ENCODE data around the gene ZNF423. TPM values are rescaled to one million over a fixed set of nuclear protein-coding genes. Genes with fewer than 3 reads are reported as not detected.

Gene ZNF423
- total and polyA plus RNA-seq, 2 experiments from 2014 or later: 14.9 to 41.8 TPM

DNA sequence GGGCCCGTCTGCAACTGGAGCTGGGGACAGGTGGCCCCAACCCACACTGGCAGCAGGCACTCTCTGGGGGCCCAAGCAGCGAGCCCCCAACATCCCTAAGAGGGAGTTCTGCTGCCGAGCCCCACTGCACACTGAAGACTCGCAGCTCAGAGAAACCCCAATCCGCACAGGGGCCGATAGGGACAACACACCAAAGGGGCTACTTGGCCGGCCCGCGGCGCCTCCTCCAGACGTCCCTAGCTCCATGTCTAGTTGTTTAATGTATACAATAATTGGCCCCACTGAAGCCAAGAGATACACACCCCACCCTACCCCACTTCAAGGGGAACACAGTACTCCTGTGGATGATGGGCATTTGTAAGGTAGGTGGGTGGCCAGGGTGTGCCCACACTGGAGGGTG is 62.7 kb downstream of the ZNF423 start (continued):
- TF ChIP-seq, protein P1, sequence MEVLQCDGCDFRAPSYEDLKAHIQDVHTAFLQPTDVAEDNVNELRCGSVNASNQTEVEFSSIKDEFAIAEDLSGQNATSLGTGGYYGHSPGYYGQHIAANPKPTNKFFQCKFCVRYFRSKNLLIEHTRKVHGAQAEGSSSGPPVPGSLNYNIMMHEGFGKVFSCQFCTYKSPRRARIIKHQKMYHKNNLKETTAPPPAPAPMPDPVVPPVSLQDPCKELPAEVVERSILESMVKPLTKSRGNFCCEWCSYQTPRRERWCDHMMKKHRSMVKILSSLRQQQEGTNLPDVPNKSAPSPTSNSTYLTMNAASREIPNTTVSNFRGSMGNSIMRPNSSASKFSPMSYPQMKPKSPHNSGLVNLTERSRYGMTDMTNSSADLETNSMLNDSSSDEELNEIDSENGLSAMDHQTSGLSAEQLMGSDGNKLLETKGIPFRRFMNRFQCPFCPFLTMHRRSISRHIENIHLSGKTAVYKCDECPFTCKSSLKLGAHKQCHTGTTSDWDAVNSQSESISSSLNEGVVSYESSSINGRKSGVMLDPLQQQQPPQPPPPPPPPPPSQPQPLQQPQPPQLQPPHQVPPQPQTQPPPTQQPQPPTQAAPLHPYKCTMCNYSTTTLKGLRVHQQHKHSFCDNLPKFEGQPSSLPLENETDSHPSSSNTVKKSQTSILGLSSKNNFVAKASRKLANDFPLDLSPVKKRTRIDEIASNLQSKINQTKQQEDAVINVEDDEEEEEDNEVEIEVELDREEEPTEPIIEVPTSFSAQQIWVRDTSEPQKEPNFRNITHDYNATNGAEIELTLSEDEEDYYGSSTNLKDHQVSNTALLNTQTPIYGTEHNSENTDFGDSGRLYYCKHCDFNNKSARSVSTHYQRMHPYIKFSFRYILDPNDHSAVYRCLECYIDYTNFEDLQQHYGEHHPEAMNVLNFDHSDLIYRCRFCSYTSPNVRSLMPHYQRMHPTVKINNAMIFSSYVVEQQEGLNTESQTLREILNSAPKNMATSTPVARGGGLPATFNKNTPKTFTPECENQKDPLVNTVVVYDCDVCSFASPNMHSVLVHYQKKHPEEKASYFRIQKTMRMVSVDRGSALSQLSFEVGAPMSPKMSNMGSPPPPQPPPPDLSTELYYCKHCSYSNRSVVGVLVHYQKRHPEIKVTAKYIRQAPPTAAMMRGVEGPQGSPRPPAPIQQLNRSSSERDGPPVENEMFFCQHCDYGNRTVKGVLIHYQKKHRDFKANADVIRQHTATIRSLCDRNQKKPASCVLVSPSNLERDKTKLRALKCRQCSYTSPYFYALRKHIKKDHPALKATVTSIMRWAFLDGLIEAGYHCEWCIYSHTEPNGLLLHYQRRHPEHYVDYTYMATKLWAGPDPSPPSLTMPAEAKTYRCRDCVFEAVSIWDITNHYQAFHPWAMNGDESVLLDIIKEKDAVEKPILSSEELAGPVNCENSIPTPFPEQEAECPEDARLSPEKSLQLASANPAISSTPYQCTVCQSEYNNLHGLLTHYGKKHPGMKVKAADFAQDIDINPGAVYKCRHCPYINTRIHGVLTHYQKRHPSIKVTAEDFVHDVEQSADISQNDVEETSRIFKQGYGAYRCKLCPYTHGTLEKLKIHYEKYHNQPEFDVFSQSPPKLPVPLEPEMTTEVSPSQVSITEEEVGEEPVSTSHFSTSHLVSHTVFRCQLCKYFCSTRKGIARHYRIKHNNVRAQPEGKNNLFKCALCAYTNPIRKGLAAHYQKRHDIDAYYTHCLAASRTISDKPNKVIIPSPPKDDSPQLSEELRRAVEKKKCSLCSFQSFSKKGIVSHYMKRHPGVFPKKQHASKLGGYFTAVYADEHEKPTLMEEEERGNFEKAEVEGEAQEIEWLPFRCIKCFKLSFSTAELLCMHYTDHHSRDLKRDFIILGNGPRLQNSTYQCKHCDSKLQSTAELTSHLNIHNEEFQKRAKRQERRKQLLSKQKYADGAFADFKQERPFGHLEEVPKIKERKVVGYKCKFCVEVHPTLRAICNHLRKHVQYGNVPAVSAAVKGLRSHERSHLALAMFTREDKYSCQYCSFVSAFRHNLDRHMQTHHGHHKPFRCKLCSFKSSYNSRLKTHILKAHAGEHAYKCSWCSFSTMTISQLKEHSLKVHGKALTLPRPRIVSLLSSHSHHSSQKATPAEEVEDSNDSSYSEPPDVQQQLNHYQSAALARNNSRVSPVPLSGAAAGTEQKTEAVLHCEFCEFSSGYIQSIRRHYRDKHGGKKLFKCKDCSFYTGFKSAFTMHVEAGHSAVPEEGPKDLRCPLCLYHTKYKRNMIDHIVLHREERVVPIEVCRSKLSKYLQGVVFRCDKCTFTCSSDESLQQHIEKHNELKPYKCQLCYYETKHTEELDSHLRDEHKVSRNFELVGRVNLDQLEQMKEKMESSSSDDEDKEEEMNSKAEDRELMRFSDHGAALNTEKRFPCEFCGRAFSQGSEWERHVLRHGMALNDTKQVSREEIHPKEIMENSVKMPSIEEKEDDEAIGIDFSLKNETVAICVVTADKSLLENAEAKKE (CRISPR knock-in tag; IDR thresholded peaks at IDR 0.05): no peak
- no peak for TF ChIP-seq CREB1 (CRISPR knock-in tag; IDR thresholded peaks at IDR 0.05; ENCODE audit: low read depth)

DNA sequence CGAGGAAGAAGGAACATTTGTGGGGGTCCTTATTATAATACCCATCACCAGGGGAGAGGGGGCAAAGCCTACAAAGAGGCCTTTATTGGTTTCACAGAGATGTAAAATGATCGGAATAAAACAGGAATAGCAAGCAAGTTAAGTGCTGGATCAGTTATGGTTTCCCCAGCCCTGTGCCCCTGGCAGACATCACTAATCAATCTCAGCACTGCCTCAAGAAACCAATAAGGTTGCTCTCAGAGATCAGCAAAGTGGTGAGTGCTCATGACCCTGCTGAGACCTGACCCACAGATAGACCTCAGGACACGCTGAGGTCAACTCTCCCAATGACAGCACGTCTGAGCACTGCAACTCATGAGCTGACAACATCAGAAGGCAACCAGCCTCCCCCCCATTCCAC is 66.3 kb downstream of the ZNF423 start:
- Mint-ChIP-seq H3K9me3 (no peaks in the 10 kb centered on the region; the same call in 2 of the 3 replicates), H3K36me3 (ENCODE audit: low read depth) (peaks cover 3% of the 10 kb centered on the region; the same call in 2 of the 3 replicates), H3K27ac (peak overlapping the region; percentile 7; the same call in 1 of the 2 replicates), H3K4me1 (peaks cover 39% of the 10 kb centered on the region), H3K27me3 (ENCODE audit: insufficient read depth, low read depth, poor library complexity) (peaks cover 13% of the 10 kb centered on the region), H3K4me3 (no peak overlapping the region)
- Histone ChIP-seq H3K4me1 (ENCODE audit: insufficient read depth) (0 out of 2 replicates have a peak, but pooled peaks cover 6% of the 10 kb centered on the region), H3K27me3 (ENCODE audit: insufficient read depth) (no peaks in the 10 kb centered on the region), H3K27ac (ENCODE audit: low read depth) (no peak overlapping the region), H3F3A (replicated peaks; ENCODE audit: low read depth) (no peaks in the 10 kb centered on the region), H3K79me2 (replicated peaks; ENCODE audit: insufficient read depth) (peaks cover 6% of the 10 kb centered on the region; the same call in 1 of the 2 replicates), H4K20me1 (replicated peaks; ENCODE audit: insufficient read depth) (no peaks in the 10 kb centered on the region; the same call in none of the 2 replicates), H3K36me3 (ENCODE audit: insufficient read depth) (no peaks in the 10 kb centered on the region), H3K4me2 (no peak overlapping the region), H3K4me3 (no peak overlapping the region), H3K9me2 (ENCODE audit: insufficient read depth) (no peaks in the 10 kb centered on the region), H2AFZ (no peak overlapping the region)
- DNase-seq (ENCODE audit: low spot score) (no peak), ATAC-seq (no peak)
- TF ChIP-seq JUNB (IDR thresholded peaks at IDR 0.05; ENCODE audit: unreplicated experiment) (no peak), EZH2phosphoT487 (IDR thresholded peaks at IDR 0.05; ENCODE audit: unreplicated experiment) (no peak), STAT1 (IDR thresholded peaks at IDR 0.05; ENCODE audit: unreplicated experiment) (no peak)
- TF ChIP-seq, protein P2, sequence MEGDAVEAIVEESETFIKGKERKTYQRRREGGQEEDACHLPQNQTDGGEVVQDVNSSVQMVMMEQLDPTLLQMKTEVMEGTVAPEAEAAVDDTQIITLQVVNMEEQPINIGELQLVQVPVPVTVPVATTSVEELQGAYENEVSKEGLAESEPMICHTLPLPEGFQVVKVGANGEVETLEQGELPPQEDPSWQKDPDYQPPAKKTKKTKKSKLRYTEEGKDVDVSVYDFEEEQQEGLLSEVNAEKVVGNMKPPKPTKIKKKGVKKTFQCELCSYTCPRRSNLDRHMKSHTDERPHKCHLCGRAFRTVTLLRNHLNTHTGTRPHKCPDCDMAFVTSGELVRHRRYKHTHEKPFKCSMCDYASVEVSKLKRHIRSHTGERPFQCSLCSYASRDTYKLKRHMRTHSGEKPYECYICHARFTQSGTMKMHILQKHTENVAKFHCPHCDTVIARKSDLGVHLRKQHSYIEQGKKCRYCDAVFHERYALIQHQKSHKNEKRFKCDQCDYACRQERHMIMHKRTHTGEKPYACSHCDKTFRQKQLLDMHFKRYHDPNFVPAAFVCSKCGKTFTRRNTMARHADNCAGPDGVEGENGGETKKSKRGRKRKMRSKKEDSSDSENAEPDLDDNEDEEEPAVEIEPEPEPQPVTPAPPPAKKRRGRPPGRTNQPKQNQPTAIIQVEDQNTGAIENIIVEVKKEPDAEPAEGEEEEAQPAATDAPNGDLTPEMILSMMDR (conservative IDR thresholded peaks at IDR 0.05; ENCODE audit: low read depth in 2 of 2): no peak
- TF ChIP-seq, protein P3, sequence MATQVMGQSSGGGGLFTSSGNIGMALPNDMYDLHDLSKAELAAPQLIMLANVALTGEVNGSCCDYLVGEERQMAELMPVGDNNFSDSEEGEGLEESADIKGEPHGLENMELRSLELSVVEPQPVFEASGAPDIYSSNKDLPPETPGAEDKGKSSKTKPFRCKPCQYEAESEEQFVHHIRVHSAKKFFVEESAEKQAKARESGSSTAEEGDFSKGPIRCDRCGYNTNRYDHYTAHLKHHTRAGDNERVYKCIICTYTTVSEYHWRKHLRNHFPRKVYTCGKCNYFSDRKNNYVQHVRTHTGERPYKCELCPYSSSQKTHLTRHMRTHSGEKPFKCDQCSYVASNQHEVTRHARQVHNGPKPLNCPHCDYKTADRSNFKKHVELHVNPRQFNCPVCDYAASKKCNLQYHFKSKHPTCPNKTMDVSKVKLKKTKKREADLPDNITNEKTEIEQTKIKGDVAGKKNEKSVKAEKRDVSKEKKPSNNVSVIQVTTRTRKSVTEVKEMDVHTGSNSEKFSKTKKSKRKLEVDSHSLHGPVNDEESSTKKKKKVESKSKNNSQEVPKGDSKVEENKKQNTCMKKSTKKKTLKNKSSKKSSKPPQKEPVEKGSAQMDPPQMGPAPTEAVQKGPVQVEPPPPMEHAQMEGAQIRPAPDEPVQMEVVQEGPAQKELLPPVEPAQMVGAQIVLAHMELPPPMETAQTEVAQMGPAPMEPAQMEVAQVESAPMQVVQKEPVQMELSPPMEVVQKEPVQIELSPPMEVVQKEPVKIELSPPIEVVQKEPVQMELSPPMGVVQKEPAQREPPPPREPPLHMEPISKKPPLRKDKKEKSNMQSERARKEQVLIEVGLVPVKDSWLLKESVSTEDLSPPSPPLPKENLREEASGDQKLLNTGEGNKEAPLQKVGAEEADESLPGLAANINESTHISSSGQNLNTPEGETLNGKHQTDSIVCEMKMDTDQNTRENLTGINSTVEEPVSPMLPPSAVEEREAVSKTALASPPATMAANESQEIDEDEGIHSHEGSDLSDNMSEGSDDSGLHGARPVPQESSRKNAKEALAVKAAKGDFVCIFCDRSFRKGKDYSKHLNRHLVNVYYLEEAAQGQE (IDR thresholded peaks at IDR 0.05; ENCODE audit: unreplicated experiment): no peak
